Measurements from ENCODE around the gene LEMD2. TPM values are rescaled to one million over a fixed set of nuclear protein-coding genes. Genes with fewer than 3 reads are reported as not detected.

The LEMD2 gene
- total RNA-seq, 1 donor from 2014 or later: 53.6 TPM

- H3K27me3 ChIP-seq (ENCODE audit: low read depth): no peaks in the 10 kb centered on the region
- peaks cover 38% of the 10 kb centered on the region for H3K4me1 ChIP-seq
- H3K9me3 ChIP-seq: no peaks in the 10 kb centered on the region
- H3K36me3 ChIP-seq: peaks cover 3% of the 10 kb centered on the region
- H3K4me3 ChIP-seq: no peak overlapping the region
- no peak overlapping the region for H3K27ac ChIP-seq
- intact Hi-C loops (cut with DNase I): no loop called here
- no peak for DNase-seq
- TF ChIP-seq, protein P1, sequence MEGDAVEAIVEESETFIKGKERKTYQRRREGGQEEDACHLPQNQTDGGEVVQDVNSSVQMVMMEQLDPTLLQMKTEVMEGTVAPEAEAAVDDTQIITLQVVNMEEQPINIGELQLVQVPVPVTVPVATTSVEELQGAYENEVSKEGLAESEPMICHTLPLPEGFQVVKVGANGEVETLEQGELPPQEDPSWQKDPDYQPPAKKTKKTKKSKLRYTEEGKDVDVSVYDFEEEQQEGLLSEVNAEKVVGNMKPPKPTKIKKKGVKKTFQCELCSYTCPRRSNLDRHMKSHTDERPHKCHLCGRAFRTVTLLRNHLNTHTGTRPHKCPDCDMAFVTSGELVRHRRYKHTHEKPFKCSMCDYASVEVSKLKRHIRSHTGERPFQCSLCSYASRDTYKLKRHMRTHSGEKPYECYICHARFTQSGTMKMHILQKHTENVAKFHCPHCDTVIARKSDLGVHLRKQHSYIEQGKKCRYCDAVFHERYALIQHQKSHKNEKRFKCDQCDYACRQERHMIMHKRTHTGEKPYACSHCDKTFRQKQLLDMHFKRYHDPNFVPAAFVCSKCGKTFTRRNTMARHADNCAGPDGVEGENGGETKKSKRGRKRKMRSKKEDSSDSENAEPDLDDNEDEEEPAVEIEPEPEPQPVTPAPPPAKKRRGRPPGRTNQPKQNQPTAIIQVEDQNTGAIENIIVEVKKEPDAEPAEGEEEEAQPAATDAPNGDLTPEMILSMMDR (IDR thresholded peaks at IDR 0.05): no peak
- ATAC-seq: no peak
Measured at GRCh38 chr6:33766921-33767907, 21.7 kb downstream of the LEMD2 start.

- ATAC-seq (no peak), DNase-seq (no peak)
- intact Hi-C loops (cut with DNase I): no loop called here
- Histone ChIP-seq H3K4me3 (no peak overlapping the region), H3K36me3 (no peaks in the 10 kb centered on the region), H3K9me3 (no peaks in the 10 kb centered on the region), H3K4me1 (peaks cover 25% of the 10 kb centered on the region), H3K27ac (no peak overlapping the region), H3K27me3 (ENCODE audit: low read depth) (no peaks in the 10 kb centered on the region)
- TF ChIP-seq, protein P1 (IDR thresholded peaks at IDR 0.05): no peak
Measured at GRCh38 chr6:33765368-33765767, 23.6 kb downstream of the LEMD2 start.

- intact Hi-C loops (cut with DNase I): no loop called here
Measured at GRCh38 chr6:33764036-33764435, 24.9 kb downstream of the LEMD2 start.

GRCh38 chr6:33763483-33763882 is 25.4 kb downstream of the LEMD2 start:
- TF ChIP-seq, protein P1 (IDR thresholded peaks at IDR 0.05): no peak
- intact Hi-C loops (cut with DNase I): no loop called here
- no peaks in the 10 kb centered on the region for H3K36me3 ChIP-seq
- no peak overlapping the region for H3K4me3 ChIP-seq
- H3K27ac ChIP-seq: no peak overlapping the region
- no peak for DNase-seq
- peaks cover 10% of the 10 kb centered on the region for H3K4me1 ChIP-seq
- no peak for ATAC-seq
- no peaks in the 10 kb centered on the region for H3K27me3 ChIP-seq (ENCODE audit: low read depth)
- H3K9me3 ChIP-seq: no peaks in the 10 kb centered on the region

More at GRCh38 chr6:33764036-33764435, 24.9 kb downstream of the LEMD2 start:
- H3K36me3 ChIP-seq: no peaks in the 10 kb centered on the region
- peaks cover 15% of the 10 kb centered on the region for H3K4me1 ChIP-seq
- H3K4me3 ChIP-seq: no peak overlapping the region
- ATAC-seq (no peak), DNase-seq (no peak)
- H3K9me3 ChIP-seq: no peaks in the 10 kb centered on the region
- TF ChIP-seq, protein P1 (IDR thresholded peaks at IDR 0.05): no peak
- no peak overlapping the region for H3K27ac ChIP-seq
- no peaks in the 10 kb centered on the region for H3K27me3 ChIP-seq (ENCODE audit: low read depth)

DNA sequence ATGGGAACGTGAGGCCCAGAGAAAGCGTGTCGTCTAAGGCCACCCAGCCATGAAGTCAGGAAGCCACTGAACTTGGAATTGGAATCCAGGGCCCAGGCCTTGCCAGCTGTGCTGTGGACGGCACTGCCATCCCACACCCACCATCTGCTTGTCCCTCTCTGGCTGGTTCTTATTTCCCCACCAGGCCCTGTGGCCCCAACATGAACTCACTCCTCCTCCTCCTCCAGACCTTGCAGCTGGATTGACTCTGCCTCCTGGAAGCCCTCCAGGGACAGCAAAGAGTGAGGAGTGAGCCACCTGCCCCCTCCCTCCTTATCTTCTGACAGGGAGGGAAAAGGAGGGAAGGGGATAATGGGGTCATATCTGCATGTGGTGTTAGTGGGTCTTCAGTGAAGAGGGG is 26.2 kb downstream of the LEMD2 start:
- Histone ChIP-seq H3K36me3 (no peaks in the 10 kb centered on the region), H3K4me3 (no peak overlapping the region), H3K27ac (no peak overlapping the region), H3K27me3 (ENCODE audit: low read depth) (no peaks in the 10 kb centered on the region), H3K4me1 (peaks cover 6% of the 10 kb centered on the region), H3K9me3 (no peaks in the 10 kb centered on the region)
- ATAC-seq (no peak), DNase-seq (no peak)
- TF ChIP-seq, protein P1 (IDR thresholded peaks at IDR 0.05): no peak
- intact Hi-C loops (cut with DNase I): no loop called here

Data from lower lobe of right lung (tissue), 2 donors.